NCI-H146 (cell line): ENCODE data around the gene RABIF.
"Not testable (repeated sequence)": the region's sequence is repeated elsewhere in the genome, so short reads cannot be mapped to it uniquely, and the experiment has no call there.

Experiments used
- DNase-seq: peaks from one replicate; lab custom pipeline; 2025; lab: John Stamatoyannopoulos, UW

RABIF gene

GRCh38 chr1:202834771-202835547, 54.0 kb downstream of the RABIF start:
- DNase-seq = no peak

DNA sequence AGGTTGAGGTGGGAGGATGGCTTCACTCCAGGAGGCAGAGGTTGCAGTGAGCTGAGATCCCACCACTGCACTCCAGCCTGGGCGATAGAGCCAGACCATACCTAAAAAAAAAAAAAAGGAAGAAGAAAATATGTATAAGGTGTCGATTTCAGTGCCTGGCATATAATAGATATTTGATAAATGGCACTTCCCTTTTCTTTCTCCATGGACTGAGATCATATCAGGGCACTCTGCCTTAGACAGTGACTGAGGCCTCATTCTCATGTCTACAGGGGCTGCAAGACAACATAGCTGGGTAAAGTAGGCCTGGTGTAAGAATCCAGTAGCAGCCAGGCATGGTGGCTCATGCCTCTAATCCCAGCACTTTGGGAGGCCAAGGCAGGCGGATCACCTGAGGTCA, 57.0 kb downstream of the RABIF start:
- DNase-seq = no peak

DNA sequence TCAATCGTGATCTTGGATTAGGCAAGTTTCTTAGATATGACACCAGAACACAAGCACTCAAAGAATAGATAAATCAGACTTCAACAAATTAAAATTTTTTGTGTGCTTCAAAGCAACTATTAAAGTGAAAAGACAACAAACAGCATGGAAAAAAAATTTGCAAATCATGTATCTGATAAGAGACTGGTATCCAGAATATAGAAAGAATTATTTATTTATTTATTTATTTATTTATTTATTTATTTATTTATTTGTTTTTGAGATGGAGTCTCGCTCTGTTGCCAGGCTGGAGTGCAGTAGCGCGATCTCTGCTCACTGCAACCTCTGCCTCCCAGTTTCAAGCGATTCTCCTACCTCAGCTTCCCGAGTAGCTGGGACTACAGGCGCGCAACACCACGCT, 59.7 kb downstream of the RABIF start:
- not testable (repeated sequence) for DNase-seq
